Activated naive CD4-positive, alpha-beta T cell treated with anti-CD3 and anti-CD28 coated beads, Interleukin-2, amount 50 U/mL, for 24 hours (primary cell): ENCODE measurements around the gene CLDN34.

Experiments
- H3K27ac Mint-ChIP-seq: one replicate; pipeline ENCODE4 v1.8.0; 2021; ENCODE audit warnings: mild to moderate bottlenecking, mixed read lengths
- H3K27me3 Mint-ChIP-seq: one replicate; pipeline ENCODE4 v1.8.0; 2021; ENCODE audit warnings: mixed read lengths
- H3K36me3 Mint-ChIP-seq: one replicate; pipeline ENCODE4 v1.8.0; 2021; ENCODE audit warnings: mixed read lengths
- H3K4me1 Mint-ChIP-seq: one replicate; pipeline ENCODE4 v1.8.0; 2021; ENCODE audit warnings: mixed read lengths
- H3K4me3 Mint-ChIP-seq: one replicate; pipeline ENCODE4 v1.8.0; 2021; ENCODE audit warnings: mild to moderate bottlenecking, mixed read lengths
- H3K9me3 Mint-ChIP-seq: one replicate; pipeline ENCODE4 v1.8.0; 2021; ENCODE audit warnings: mixed read lengths

The CLDN34 gene

GRCh38 chrX:9966775-9967408, at the start of gene CLDN34:
CLDN34 (plus strand) TSS chrX:9967358; CDS start chrX:9967358, 0 bp downstream.
- H3K9me3 Mint-ChIP-seq, result no peaks in the 10 kb centered on the region

GRCh38 chrX:9917861-9918260, 49.3 kb upstream of the CLDN34 start:
- Mint-ChIP-seq H3K27me3 (peaks cover 1% of the 10 kb centered on the region), H3K4me3 (no peak overlapping the region), H3K4me1 (no peaks in the 10 kb centered on the region), H3K36me3 (no peaks in the 10 kb centered on the region), H3K9me3 (no peaks in the 10 kb centered on the region), H3K27ac (no peak overlapping the region)

More at GRCh38 chrX:9966775-9967408, at the start of gene CLDN34:
- H3K27ac Mint-ChIP-seq, result no peak within 1 kb of the TSS
- H3K36me3 Mint-ChIP-seq, result no peaks in the 10 kb centered on the region
- H3K27me3 Mint-ChIP-seq, result no peaks in the 10 kb centered on the region
- H3K4me1 Mint-ChIP-seq, result no peaks in the 10 kb centered on the region
- H3K4me3 Mint-ChIP-seq, result no peak within 1 kb of the TSS

GRCh38 chrX:9919632-9920172, 47.5 kb upstream of the CLDN34 start:
- no peaks in the 10 kb centered on the region for H3K36me3 Mint-ChIP-seq
- no peak overlapping the region for H3K27ac Mint-ChIP-seq
- no peak overlapping the region for H3K4me3 Mint-ChIP-seq
- no peaks in the 10 kb centered on the region for H3K9me3 Mint-ChIP-seq
- no peaks in the 10 kb centered on the region for H3K4me1 Mint-ChIP-seq
- peaks cover 1% of the 10 kb centered on the region for H3K27me3 Mint-ChIP-seq

GRCh38 chrX:9921407-9921806, 45.8 kb upstream of the CLDN34 start:
- Mint-ChIP-seq H3K4me3 (no peak overlapping the region), H3K9me3 (no peaks in the 10 kb centered on the region), H3K27ac (no peak overlapping the region), H3K4me1 (no peaks in the 10 kb centered on the region), H3K36me3 (no peaks in the 10 kb centered on the region), H3K27me3 (no peaks in the 10 kb centered on the region)

- Mint-ChIP-seq H3K9me3 (no peaks in the 10 kb centered on the region), H3K27me3 (no peaks in the 10 kb centered on the region), H3K27ac (no peak overlapping the region), H3K4me1 (no peaks in the 10 kb centered on the region), H3K36me3 (no peaks in the 10 kb centered on the region), H3K4me3 (no peak overlapping the region)
Observed at GRCh38 chrX:9923357-9923756, 43.8 kb upstream of the CLDN34 start.

- Mint-ChIP-seq H3K4me3 (no peak overlapping the region), H3K4me1 (no peaks in the 10 kb centered on the region), H3K27ac (no peak overlapping the region), H3K36me3 (no peaks in the 10 kb centered on the region), H3K27me3 (no peaks in the 10 kb centered on the region), H3K9me3 (no peaks in the 10 kb centered on the region)
Observed at GRCh38 chrX:9926002-9926401, 41.2 kb upstream of the CLDN34 start.

- Mint-ChIP-seq H3K9me3 (no peaks in the 10 kb centered on the region), H3K36me3 (no peaks in the 10 kb centered on the region), H3K27me3 (no peaks in the 10 kb centered on the region), H3K27ac (no peak overlapping the region), H3K4me1 (no peaks in the 10 kb centered on the region), H3K4me3 (no peak overlapping the region)
Observed at GRCh38 chrX:9927698-9928482, 39.3 kb upstream of the CLDN34 start.

GRCh38 chrX:9935436-9935835, 31.7 kb upstream of the CLDN34 start:
- H3K4me3 Mint-ChIP-seq, result no peak overlapping the region
- H3K9me3 Mint-ChIP-seq, result no peaks in the 10 kb centered on the region
- no peaks in the 10 kb centered on the region for H3K36me3 Mint-ChIP-seq
- H3K27me3 Mint-ChIP-seq, result peaks cover 3% of the 10 kb centered on the region
- H3K4me1 Mint-ChIP-seq, result no peaks in the 10 kb centered on the region
- H3K27ac Mint-ChIP-seq, result no peak overlapping the region

GRCh38 chrX:9937761-9938160, 29.4 kb upstream of the CLDN34 start:
- H3K27me3 Mint-ChIP-seq, result peaks cover 8% of the 10 kb centered on the region
- H3K27ac Mint-ChIP-seq, result no peak overlapping the region
- H3K36me3 Mint-ChIP-seq, result no peaks in the 10 kb centered on the region
- no peak overlapping the region for H3K4me3 Mint-ChIP-seq
- no peaks in the 10 kb centered on the region for H3K9me3 Mint-ChIP-seq
- H3K4me1 Mint-ChIP-seq, result peaks cover 6% of the 10 kb centered on the region

GRCh38 chrX:9938516-9938915, 28.6 kb upstream of the CLDN34 start:
- Mint-ChIP-seq H3K9me3 (no peaks in the 10 kb centered on the region), H3K27me3 (peaks cover 8% of the 10 kb centered on the region), H3K27ac (no peak overlapping the region), H3K4me1 (peaks cover 6% of the 10 kb centered on the region), H3K4me3 (no peak overlapping the region), H3K36me3 (no peaks in the 10 kb centered on the region)

- H3K9me3 Mint-ChIP-seq, result no peaks in the 10 kb centered on the region
- H3K4me1 Mint-ChIP-seq, result peaks cover 6% of the 10 kb centered on the region
Observed at GRCh38 chrX:9940421-9940820, 26.7 kb upstream of the CLDN34 start.

GRCh38 chrX:9942086-9942485, 25.1 kb upstream of the CLDN34 start:
- Mint-ChIP-seq H3K4me1 (peaks cover 6% of the 10 kb centered on the region), H3K27ac (no peak overlapping the region), H3K9me3 (no peaks in the 10 kb centered on the region), H3K27me3 (peaks cover 6% of the 10 kb centered on the region), H3K36me3 (no peaks in the 10 kb centered on the region), H3K4me3 (no peak overlapping the region)

More at GRCh38 chrX:9940421-9940820, 26.7 kb upstream of the CLDN34 start:
- Mint-ChIP-seq H3K27ac (no peak overlapping the region), H3K36me3 (no peaks in the 10 kb centered on the region), H3K27me3 (peaks cover 6% of the 10 kb centered on the region), H3K4me3 (no peak overlapping the region)

- Mint-ChIP-seq H3K9me3 (no peaks in the 10 kb centered on the region), H3K27me3 (peaks cover 6% of the 10 kb centered on the region), H3K27ac (no peak overlapping the region), H3K4me1 (peaks cover 6% of the 10 kb centered on the region), H3K36me3 (no peaks in the 10 kb centered on the region), H3K4me3 (no peak overlapping the region)
Observed at GRCh38 chrX:9943420-9943819, 23.7 kb upstream of the CLDN34 start.

- H3K27me3 Mint-ChIP-seq, result peaks cover 1% of the 10 kb centered on the region
- peaks cover 2% of the 10 kb centered on the region for H3K4me1 Mint-ChIP-seq
- no peak overlapping the region for H3K27ac Mint-ChIP-seq
- no peaks in the 10 kb centered on the region for H3K9me3 Mint-ChIP-seq
- H3K4me3 Mint-ChIP-seq, result no peak overlapping the region
- no peaks in the 10 kb centered on the region for H3K36me3 Mint-ChIP-seq
Observed at GRCh38 chrX:9947131-9947794, 19.9 kb upstream of the CLDN34 start.

- H3K9me3 Mint-ChIP-seq, result no peaks in the 10 kb centered on the region
- H3K27ac Mint-ChIP-seq, result no peak overlapping the region
- no peaks in the 10 kb centered on the region for H3K36me3 Mint-ChIP-seq
- no peak overlapping the region for H3K4me3 Mint-ChIP-seq
- H3K4me1 Mint-ChIP-seq, result no peaks in the 10 kb centered on the region
- H3K27me3 Mint-ChIP-seq, result peaks cover 1% of the 10 kb centered on the region
Observed at GRCh38 chrX:9948406-9948805, 18.8 kb upstream of the CLDN34 start.

GRCh38 chrX:9952300-9952699, 14.9 kb upstream of the CLDN34 start:
- Mint-ChIP-seq H3K27ac (no peak overlapping the region), H3K4me3 (no peak overlapping the region), H3K9me3 (no peaks in the 10 kb centered on the region)

More at GRCh38 chrX:9952300-9952699, 14.9 kb upstream of the CLDN34 start:
- Mint-ChIP-seq H3K27me3 (peaks cover 1% of the 10 kb centered on the region), H3K4me1 (no peaks in the 10 kb centered on the region), H3K36me3 (no peaks in the 10 kb centered on the region)
